Loucy (cell line): ENCODE data around the gene TTC27.

ENCODE experiments used
- H2AFZ ChIP-seq: fragments of 200-600 bp; sonication (generic); 2 replicates; pipeline ENCODE4 v1.6.0; 2016; ENCODE audit warnings: antibody characterized with exemption, mild to moderate bottlenecking, low read length, moderate library complexity
- H3F3A ChIP-seq: fragments of 200-600 bp; 2 replicates; pipeline ENCODE4 v1.6.0; 2016; ENCODE audit warnings: antibody characterized with exemption, low read depth, mild to moderate bottlenecking
- H3K27me3 ChIP-seq: fragments of 200-600 bp; sonication (generic); 2 replicates; pipeline ENCODE4 v1.6.1; 2014; ENCODE audit warnings: low read length, mild to moderate bottlenecking; ENCODE audit not compliant: insufficient read depth, poor library complexity, severe bottlenecking
- H3K36me3 ChIP-seq: fragments of 200-600 bp; sonication (generic); 2 replicates; pipeline ENCODE4 v1.6.1; 2016; ENCODE audit warnings: low read length; ENCODE audit not compliant: insufficient read depth
- H3K4me1 ChIP-seq: fragments of 200-600 bp; sonication (generic); 2 replicates; pipeline ENCODE4 v1.5.1; 2014; ENCODE audit warnings: low read length, mild to moderate bottlenecking; ENCODE audit not compliant: insufficient read depth, poor library complexity, severe bottlenecking
- H3K4me2 ChIP-seq: fragments of 200-600 bp; sonication (generic); 2 replicates; pipeline ENCODE4 v1.6.0; 2014; ENCODE audit warnings: antibody characterized with exemption, low read length, low read depth, mild to moderate bottlenecking; ENCODE audit not compliant: poor library complexity, severe bottlenecking
- H3K4me3 ChIP-seq: fragments of 200-600 bp; sonication (generic); 2 replicates; pipeline ENCODE4 v1.5.1; 2014; ENCODE audit warnings: low read length, mild to moderate bottlenecking, mixed read lengths; ENCODE audit not compliant: poor library complexity, severe bottlenecking
- H3K79me2 ChIP-seq: fragments of 200-600 bp; sonication (generic); 2 replicates; pipeline ENCODE4 v1.6.1; 2014; ENCODE audit warnings: low read length; ENCODE audit not compliant: insufficient read depth
- H3K9ac ChIP-seq: fragments of 200-600 bp; sonication (generic); 2 replicates; pipeline ENCODE4 v1.6.0; 2014; ENCODE audit warnings: mild to moderate bottlenecking, low read depth, low read length, moderate library complexity; ENCODE audit not compliant: poor library complexity, severe bottlenecking
- H3K9me2 ChIP-seq: fragments of 200-600 bp; sonication (generic); replicated peaks from 2 replicates; pipeline ENCODE4 v1.6.1; 2016; ENCODE audit warnings: low read depth, low read length, mixed read lengths
- H3K9me3 ChIP-seq: fragments of 200-600 bp; sonication (generic); 2 replicates; pipeline ENCODE4 v1.6.1; 2014; ENCODE audit warnings: mild to moderate bottlenecking, antibody characterized with exemption, low read length, low read depth; ENCODE audit not compliant: insufficient read depth
- H4K20me1 ChIP-seq: fragments of 200-600 bp; sonication (generic); 2 replicates; pipeline ENCODE4 v1.6.0; 2014; ENCODE audit warnings: antibody characterized with exemption, low read length, mild to moderate bottlenecking; ENCODE audit not compliant: insufficient read depth, poor library complexity, severe bottlenecking
- EZH2phosphoT487 ChIP-seq: fragments of 200-600 bp; IDR thresholded peaks from 2 replicates; pipeline ENCODE4 v1.6.1; 2018; ENCODE audit warnings: antibody characterized with exemption, mild to moderate bottlenecking, moderate library complexity, borderline replicate concordance
- TF ChIP-seq, protein P1 (sequence below): fragments of 200-600 bp; sonication (generic); conservative IDR thresholded peaks from 2 replicates; pipeline ENCODE4 v1.5.1; 2014; ENCODE audit warnings: mild to moderate bottlenecking, antibody characterized with exemption, low read length

Gene TTC27

DNA sequence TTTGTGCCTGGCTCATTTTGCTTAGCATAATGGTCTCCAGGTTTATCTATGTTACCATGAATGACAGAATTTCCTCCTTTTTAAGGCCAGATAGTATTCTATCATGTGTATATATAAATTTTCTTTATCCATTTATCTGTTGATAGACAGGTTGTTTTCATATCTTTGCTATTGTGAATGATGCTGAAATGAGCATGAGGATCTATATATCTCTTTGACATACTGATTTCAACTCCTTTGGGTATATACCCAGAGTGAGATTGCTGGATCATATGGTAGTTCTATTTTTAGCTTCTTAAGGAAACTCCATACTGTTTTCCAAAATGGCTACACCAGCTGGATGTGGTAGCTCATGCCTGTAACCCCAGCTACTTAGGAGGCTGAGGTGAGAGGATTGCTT lies 232.5 kb downstream of the TTC27 start:
- no peak for TF ChIP-seq EZH2phosphoT487
- TF ChIP-seq, protein P1, sequence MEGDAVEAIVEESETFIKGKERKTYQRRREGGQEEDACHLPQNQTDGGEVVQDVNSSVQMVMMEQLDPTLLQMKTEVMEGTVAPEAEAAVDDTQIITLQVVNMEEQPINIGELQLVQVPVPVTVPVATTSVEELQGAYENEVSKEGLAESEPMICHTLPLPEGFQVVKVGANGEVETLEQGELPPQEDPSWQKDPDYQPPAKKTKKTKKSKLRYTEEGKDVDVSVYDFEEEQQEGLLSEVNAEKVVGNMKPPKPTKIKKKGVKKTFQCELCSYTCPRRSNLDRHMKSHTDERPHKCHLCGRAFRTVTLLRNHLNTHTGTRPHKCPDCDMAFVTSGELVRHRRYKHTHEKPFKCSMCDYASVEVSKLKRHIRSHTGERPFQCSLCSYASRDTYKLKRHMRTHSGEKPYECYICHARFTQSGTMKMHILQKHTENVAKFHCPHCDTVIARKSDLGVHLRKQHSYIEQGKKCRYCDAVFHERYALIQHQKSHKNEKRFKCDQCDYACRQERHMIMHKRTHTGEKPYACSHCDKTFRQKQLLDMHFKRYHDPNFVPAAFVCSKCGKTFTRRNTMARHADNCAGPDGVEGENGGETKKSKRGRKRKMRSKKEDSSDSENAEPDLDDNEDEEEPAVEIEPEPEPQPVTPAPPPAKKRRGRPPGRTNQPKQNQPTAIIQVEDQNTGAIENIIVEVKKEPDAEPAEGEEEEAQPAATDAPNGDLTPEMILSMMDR, result no peak
- no peaks in the 10 kb centered on the region for H3K9me2 ChIP-seq
- H3K9me3 ChIP-seq, result no peaks in the 10 kb centered on the region
- H3K4me3 ChIP-seq, result no peak overlapping the region
- no peaks in the 10 kb centered on the region for H3K79me2 ChIP-seq
- H3K4me2 ChIP-seq, result no peak overlapping the region
- H2AFZ ChIP-seq, result 0 out of 2 replicates have a peak overlapping the region, but pooled peaks have one; percentile 46
- H3K4me1 ChIP-seq, result peaks cover 15% of the 10 kb centered on the region
- no peak overlapping the region for H3K9ac ChIP-seq
- H3K36me3 ChIP-seq, result no peaks in the 10 kb centered on the region
- H3F3A ChIP-seq, result no peaks in the 10 kb centered on the region
- H3K27me3 ChIP-seq, result no peaks in the 10 kb centered on the region
- no peaks in the 10 kb centered on the region for H4K20me1 ChIP-seq

DNA sequence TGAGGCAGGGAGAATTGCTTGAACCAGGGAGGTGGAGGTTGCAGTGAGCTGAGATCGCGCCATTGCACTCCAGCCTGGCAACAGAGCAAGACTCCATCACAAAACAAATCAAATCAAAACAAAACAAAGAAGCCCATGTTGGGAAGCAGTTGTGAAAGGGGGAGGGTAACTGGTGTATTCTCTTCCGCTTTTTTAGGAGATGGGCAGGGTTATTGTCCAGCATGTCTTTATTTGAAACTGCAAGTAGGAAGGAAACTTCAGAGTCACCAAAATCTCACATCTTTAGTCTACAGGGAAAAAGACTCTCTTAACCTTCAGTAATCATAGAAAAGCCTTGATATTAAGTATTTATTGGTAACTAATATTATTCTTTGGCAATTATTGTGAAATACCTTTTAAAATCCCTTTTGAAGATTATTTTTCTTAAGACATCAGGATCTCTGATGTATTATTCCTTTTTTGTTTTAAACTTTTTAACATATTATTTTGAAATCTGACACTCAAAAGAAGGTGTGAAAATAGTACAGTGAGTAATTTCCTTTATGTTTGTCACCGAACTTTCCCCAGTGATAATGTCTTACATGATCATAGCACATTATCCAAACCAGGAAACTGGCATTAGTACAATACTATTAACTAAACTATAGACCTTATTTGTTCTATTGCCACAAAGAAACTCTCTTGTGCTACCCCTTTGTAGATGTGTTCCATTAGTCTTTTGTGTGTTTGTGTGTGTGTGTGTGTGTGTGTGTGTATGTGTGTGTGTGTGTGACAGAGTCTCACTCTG lies 234.6 kb downstream of the TTC27 start:
- Histone ChIP-seq H3K4me2 (no peak overlapping the region), H3K27me3 (no peaks in the 10 kb centered on the region)

DNA sequence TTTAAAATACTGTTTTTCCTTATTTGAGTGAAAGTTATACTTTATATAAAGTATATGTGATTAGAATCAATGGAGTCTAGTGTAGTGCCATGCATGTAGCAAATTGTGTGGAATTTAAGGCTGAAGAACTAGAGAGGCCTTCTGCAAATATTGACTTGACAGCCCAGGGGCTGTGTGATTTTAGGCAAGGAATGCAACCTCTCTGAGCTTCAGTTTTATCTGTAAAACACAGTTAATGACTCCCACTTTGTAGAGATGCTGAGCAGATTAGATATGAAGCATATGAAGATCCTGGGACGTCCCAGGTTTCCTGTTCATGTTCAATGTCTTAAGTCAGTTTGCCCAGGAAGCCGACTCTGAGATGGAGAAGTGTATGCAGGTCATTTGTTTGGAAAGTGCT lies 235.5 kb downstream of the TTC27 start:
- no peak overlapping the region for H3K9ac ChIP-seq
- H3K4me2 ChIP-seq, result no peak overlapping the region
- no peaks in the 10 kb centered on the region for H3K4me1 ChIP-seq
- no peaks in the 10 kb centered on the region for H4K20me1 ChIP-seq
- no peak overlapping the region for H3K4me3 ChIP-seq
- no peak overlapping the region for H2AFZ ChIP-seq
- TF ChIP-seq EZH2phosphoT487, result no peak
- TF ChIP-seq, protein P1, result no peak
- H3K36me3 ChIP-seq, result no peaks in the 10 kb centered on the region
- no peaks in the 10 kb centered on the region for H3K27me3 ChIP-seq
- no peaks in the 10 kb centered on the region for H3K9me3 ChIP-seq
- H3K79me2 ChIP-seq, result no peaks in the 10 kb centered on the region
- H3F3A ChIP-seq, result no peaks in the 10 kb centered on the region
- H3K9me2 ChIP-seq, result no peaks in the 10 kb centered on the region

More for the DNA sequence above, 234.6 kb downstream of the TTC27 start:
- no peak overlapping the region for H2AFZ ChIP-seq
- no peaks in the 10 kb centered on the region for H3K79me2 ChIP-seq
- H3F3A ChIP-seq, result no peaks in the 10 kb centered on the region
- H3K4me1 ChIP-seq, result peaks cover 7% of the 10 kb centered on the region
- no peak overlapping the region for H3K4me3 ChIP-seq
- H3K36me3 ChIP-seq, result no peaks in the 10 kb centered on the region
- no peak for TF ChIP-seq EZH2phosphoT487
- TF ChIP-seq, protein P1, result no peak
- H3K9ac ChIP-seq, result no peak overlapping the region
- H3K9me2 ChIP-seq, result no peaks in the 10 kb centered on the region
- no peaks in the 10 kb centered on the region for H4K20me1 ChIP-seq
- no peaks in the 10 kb centered on the region for H3K9me3 ChIP-seq
